PC-3 (cell line): Measurements from ENCODE around the gene ZCCHC24. TPM values are rescaled to one million over a fixed set of nuclear protein-coding genes. Genes with fewer than 3 reads are reported as not detected.
A peak's percentile ranks its signal among the peaks of the same experiment; 100 is the strongest.

Experiments used
- ATAC-seq: fragments of 200-7000 bp; cut with Tn5 transposase; 2 replicates; pipeline ENCODE4 v1.9.1; 2020; ENCODE audit warnings: mild to moderate bottlenecking, moderate library complexity
- BruUV-seq: library from RNA; stranded (reverse); fragments of 400-500 nt; replicated peaks from 2 replicates; lab custom pipeline; 2021; lab: Mats Ljungman, UMichigan
- CTCF ChIA-PET: fragments of 300-600 bp; sonication (Branson Sonifier 250); formaldehyde crosslinking; loops from one replicate; lab custom pipeline; 2022; ENCODE audit warnings: antibody characterized with exemption; lab: Charles Lee
- POLR2A ChIA-PET: fragments of 300-600 bp; sonication (Branson Sonifier 250); formaldehyde crosslinking; loops from one replicate; lab custom pipeline; 2022; ENCODE audit warnings: antibody characterized with exemption; ENCODE audit not compliant: unreplicated experiment; lab: Charles Lee
- DNase-seq: peaks from one replicate; pipeline ENCODE4 v3.0.0-alpha.2; 2015
- H2AFZ ChIP-seq: fragments of 300-600 bp; sonication (generic); 2 replicates; pipeline ENCODE4 v1.6.0; 2016; ENCODE audit warnings: antibody characterized with exemption, low read length
- H3F3A ChIP-seq: fragments of 300-600 bp; sonication (generic); one replicate; pipeline ENCODE4 v1.6.0; 2017; ENCODE audit warnings: antibody characterized with exemption, low read length, control low read depth, mild to moderate bottlenecking; ENCODE audit not compliant: unreplicated experiment
- H3K27ac ChIP-seq: fragments of 300-600 bp; sonication (generic); 2 replicates; pipeline ENCODE4 v1.5.1; 2016; ENCODE audit warnings: mild to moderate bottlenecking, low read length
- H3K27me3 ChIP-seq: fragments of 300-600 bp; sonication (generic); 2 replicates; pipeline ENCODE4 v1.6.1; 2016; ENCODE audit warnings: low read length, mixed read lengths
- H3K36me3 ChIP-seq: fragments of 300-600 bp; sonication (generic); 2 replicates; pipeline ENCODE4 v1.6.1; 2016; ENCODE audit warnings: low read depth, mixed run types, low read length, mixed read lengths
- H3K4me1 ChIP-seq: fragments of 300-600 bp; sonication (generic); 2 replicates; pipeline ENCODE4 v1.5.1; 2016; ENCODE audit warnings: low read length; ENCODE audit not compliant: insufficient read depth
- H3K4me2 ChIP-seq: fragments of 300-600 bp; sonication (generic); 2 replicates; pipeline ENCODE4 v1.6.0; 2016; ENCODE audit warnings: low read length
- H3K4me3 ChIP-seq: fragments of 300-600 bp; sonication (generic); 2 replicates; pipeline ENCODE4 v1.5.1; 2016; ENCODE audit warnings: mild to moderate bottlenecking, low read length, mixed read lengths
- H3K79me2 ChIP-seq: fragments of 300-600 bp; sonication (generic); 2 replicates; pipeline ENCODE4 v1.6.1; 2017; ENCODE audit warnings: low read length, mixed read lengths
- H3K9ac ChIP-seq: fragments of 300-600 bp; sonication (generic); 2 replicates; pipeline ENCODE4 v1.6.0; 2016; ENCODE audit warnings: mild to moderate bottlenecking, low read length
- H3K9me2 ChIP-seq: fragments of 300-600 bp; sonication (generic); replicated peaks from 2 replicates; pipeline ENCODE4 v1.6.1; 2016; ENCODE audit warnings: mixed run types, low read length, mixed read lengths
- H3K9me3 ChIP-seq: fragments of 300-600 bp; sonication (generic); 2 replicates; pipeline ENCODE4 v1.6.1; 2016; ENCODE audit warnings: low read length, mixed read lengths
- H4K20me1 ChIP-seq: fragments of 300-600 bp; sonication (generic); 2 replicates; pipeline ENCODE4 v1.6.1; 2016; ENCODE audit warnings: low read length, mixed read lengths
- EZH2 ChIP-seq: fragments of 300-600 bp; sonication (generic); IDR thresholded peaks from one replicate; pipeline ENCODE4 v1.6.1; 2017; ENCODE audit warnings: antibody characterized with exemption, mild to moderate bottlenecking, low read length; ENCODE audit not compliant: unreplicated experiment
- EZH2phosphoT487 ChIP-seq: fragments of 300-600 bp; sonication (generic); IDR thresholded peaks from 2 replicates; pipeline ENCODE4 v1.6.1; 2018; ENCODE audit warnings: mild to moderate bottlenecking, antibody characterized with exemption, low read length, borderline replicate concordance
- intact Hi-C: fragments of 100-400 bp; cut with micrococcal nuclease; formaldehyde crosslinking; loops from 2 replicates; pipeline ENCODE4 v1.9.0; 2023
- total RNA-seq: library from RNA; depleted of rRNA; stranded (reverse); fragments of >200 nt; gene quantifications from 2 replicates; pipeline ENCODE4 v1.2.3, GENCODE V29; 2014
- TF ChIP-seq, protein P1 (sequence below): fragments of 300-600 bp; sonication (generic); conservative IDR thresholded peaks from 2 replicates; pipeline ENCODE4 v1.5.1; 2017; ENCODE audit warnings: antibody characterized with exemption, low read depth, mild to moderate bottlenecking, low read length

The ZCCHC24 gene
- total RNA-seq, 1 experiment from 2014 or later = 32.9 TPM

DNA sequence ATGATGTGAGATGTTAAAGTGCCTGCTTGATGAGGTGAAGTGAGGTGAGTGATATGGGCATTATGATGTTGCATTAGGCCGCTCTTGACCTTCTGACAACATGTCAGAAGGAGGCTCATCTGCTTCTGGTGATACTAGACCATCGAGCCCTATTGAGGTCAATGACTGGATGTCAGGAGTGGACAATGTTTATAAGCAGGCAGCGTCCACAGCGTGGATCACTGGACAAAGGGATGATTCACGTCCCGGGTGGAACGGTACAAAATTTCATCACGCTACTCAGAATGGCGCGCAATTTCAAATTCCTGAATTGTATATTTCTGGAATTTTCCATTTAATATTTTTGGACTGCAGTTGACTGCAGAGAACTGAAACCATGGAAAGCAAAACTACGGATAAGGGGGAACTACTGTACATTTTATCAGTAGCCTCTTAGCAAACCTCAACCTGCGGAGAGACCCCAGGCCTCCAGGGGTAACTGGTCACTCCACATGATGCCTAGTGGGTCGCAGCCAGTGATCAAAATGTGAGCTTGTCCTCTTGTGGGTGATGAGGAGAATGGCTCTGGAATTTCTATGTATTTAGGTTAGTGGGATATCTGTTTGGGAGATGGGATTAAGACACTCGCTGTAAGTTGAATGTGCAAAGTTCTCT lies 5.7 kb upstream of the ZCCHC24 start:
- CTCF ChIA-PET = interaction anchor here (1.0 kb wide), 1 partner anchor 217 kb away, joined by 4 read pairs; no protein-coding TSS in a partner anchor
- intact Hi-C loops = no loop called here
- TF ChIP-seq EZH2phosphoT487 (no peak), EZH2 (no peak)
- TF ChIP-seq, protein P1, sequence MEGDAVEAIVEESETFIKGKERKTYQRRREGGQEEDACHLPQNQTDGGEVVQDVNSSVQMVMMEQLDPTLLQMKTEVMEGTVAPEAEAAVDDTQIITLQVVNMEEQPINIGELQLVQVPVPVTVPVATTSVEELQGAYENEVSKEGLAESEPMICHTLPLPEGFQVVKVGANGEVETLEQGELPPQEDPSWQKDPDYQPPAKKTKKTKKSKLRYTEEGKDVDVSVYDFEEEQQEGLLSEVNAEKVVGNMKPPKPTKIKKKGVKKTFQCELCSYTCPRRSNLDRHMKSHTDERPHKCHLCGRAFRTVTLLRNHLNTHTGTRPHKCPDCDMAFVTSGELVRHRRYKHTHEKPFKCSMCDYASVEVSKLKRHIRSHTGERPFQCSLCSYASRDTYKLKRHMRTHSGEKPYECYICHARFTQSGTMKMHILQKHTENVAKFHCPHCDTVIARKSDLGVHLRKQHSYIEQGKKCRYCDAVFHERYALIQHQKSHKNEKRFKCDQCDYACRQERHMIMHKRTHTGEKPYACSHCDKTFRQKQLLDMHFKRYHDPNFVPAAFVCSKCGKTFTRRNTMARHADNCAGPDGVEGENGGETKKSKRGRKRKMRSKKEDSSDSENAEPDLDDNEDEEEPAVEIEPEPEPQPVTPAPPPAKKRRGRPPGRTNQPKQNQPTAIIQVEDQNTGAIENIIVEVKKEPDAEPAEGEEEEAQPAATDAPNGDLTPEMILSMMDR = no peak

DNA sequence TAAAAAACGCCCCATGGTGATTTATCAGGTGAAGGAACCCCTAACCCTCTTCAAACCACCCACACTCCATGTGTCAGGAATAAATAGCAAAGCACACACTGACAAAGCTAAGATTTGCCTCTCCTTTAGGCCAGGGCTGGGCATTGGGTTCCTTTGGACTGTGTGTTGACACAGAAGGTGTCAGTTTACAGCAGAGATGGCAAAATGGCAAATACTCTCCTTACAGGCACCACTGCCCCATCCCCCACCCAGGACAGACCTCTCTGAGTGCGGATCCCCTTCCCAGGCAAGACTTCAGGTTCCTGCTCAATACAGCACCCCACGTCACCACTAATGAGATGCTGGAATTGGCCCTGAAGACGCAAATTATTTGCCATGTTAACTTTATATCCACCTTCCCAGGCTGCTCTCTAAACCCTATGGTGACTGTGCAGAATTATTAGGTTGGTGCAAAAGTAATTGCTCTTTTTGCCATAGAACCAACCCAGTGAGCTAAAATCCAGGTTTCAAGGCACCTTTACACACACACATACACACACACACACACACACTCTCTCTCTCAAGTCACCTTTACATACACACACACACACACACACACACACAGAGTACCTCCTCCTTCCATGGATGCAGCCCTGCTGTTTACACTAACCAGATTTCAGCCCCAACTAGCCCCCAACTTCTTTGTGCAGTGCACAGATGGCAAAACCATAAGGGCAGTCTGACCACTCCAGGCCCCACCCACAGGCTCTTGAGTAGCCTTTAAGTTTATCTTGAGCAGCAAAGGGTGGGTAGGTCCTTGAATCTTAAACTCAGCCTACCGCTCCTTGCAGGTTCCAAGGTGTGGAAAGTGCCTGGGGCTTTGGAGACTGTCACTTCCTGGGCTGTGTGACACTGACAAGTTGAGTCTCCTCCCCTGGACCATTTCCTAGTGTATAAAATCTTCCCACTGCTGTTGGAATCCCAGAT lies 4.0 kb upstream of the ZCCHC24 start:
- Histone ChIP-seq H3K9ac (no peak overlapping the region), H3K27ac (no peak overlapping the region), H2AFZ (peak overlapping the region; percentile 3), H3F3A (no peaks in the 10 kb centered on the region), H3K27me3 (no peaks in the 10 kb centered on the region), H4K20me1 (no peaks in the 10 kb centered on the region), H3K9me2 (no peaks in the 10 kb centered on the region), H3K4me1 (peaks cover 47% of the 10 kb centered on the region), H3K36me3 (no peaks in the 10 kb centered on the region), H3K9me3 (no peaks in the 10 kb centered on the region), H3K4me2 (peak overlapping the region; percentile 2), H3K4me3 (no peak overlapping the region), H3K79me2 (peaks cover 4% of the 10 kb centered on the region)
- peak; percentile 88 for DNase-seq
- no TSS peak for BruUV-seq
- ATAC-seq = peak; percentile 2
- POLR2A ChIA-PET = interaction anchor here (1.3 kb wide), 1 partner anchor 9 kb away, joined by 4 read pairs; no protein-coding TSS in a partner anchor
- CTCF ChIA-PET = interaction anchor here (1.3 kb wide), 1 partner anchor 18 kb away, joined by 16 read pairs; no protein-coding TSS in a partner anchor
- intact Hi-C loops = loop anchor here (1.0 to 10.0 kb wide), 4 partner anchors 53 to 1405 kb away; partner anchors contain the start of gene ZMIZ1
- no peak for TF ChIP-seq EZH2
- TF ChIP-seq EZH2phosphoT487 = no peak
- TF ChIP-seq, protein P1 = no peak

More for the DNA sequence above, 5.7 kb upstream of the ZCCHC24 start:
- no peak overlapping the region for H3K9ac ChIP-seq
- H2AFZ ChIP-seq = no peak overlapping the region
- no peak overlapping the region for H3K4me3 ChIP-seq
- H3K79me2 ChIP-seq = no peaks in the 10 kb centered on the region
- DNase-seq = no peak
- no peak overlapping the region for H3K4me2 ChIP-seq
- H3K36me3 ChIP-seq = no peaks in the 10 kb centered on the region
- H3F3A ChIP-seq = no peaks in the 10 kb centered on the region
- H3K9me3 ChIP-seq = no peaks in the 10 kb centered on the region
- no peaks in the 10 kb centered on the region for H4K20me1 ChIP-seq
- no TSS peak for BruUV-seq
- no peak for ATAC-seq
- H3K27me3 ChIP-seq = no peaks in the 10 kb centered on the region
- no peak overlapping the region for H3K27ac ChIP-seq
- peaks cover 47% of the 10 kb centered on the region for H3K4me1 ChIP-seq
- H3K9me2 ChIP-seq = no peaks in the 10 kb centered on the region
- POLR2A ChIA-PET = no interaction called here
